Neural progenitor cell (in vitro differentiated cells): ENCODE results near the gene FKBP6.

Experiments used
- CTCF ChIP-seq: fragments of 200-600 bp; sonication (generic); IDR thresholded peaks from 2 replicates; pipeline ENCODE4 v1.5.1; 2017; ENCODE audit warnings: antibody characterized with exemption, mild to moderate bottlenecking
- EZH2 ChIP-seq: fragments of 200-600 bp; sonication (generic); IDR thresholded peaks from 2 replicates; pipeline ENCODE4 v1.6.1; 2017; ENCODE audit warnings: antibody characterized with exemption, mild to moderate bottlenecking, moderate library complexity

GRCh38 chr7:73313521-73313906 lies 14.4 kb upstream of the FKBP6 start:
- TF ChIP-seq CTCF (no peak), EZH2 (no peak)
